Neuronal stem cell (in vitro differentiated cells): ENCODE data around the gene DPM3.

ENCODE experiments used
- DNase-seq: peaks from one replicate; pipeline ENCODE4 v3.0.0-alpha.2; 2013; ENCODE audit warnings: low spot score
- H2AFZ ChIP-seq: one replicate; pipeline ENCODE4 v1.6.1; 2013; ENCODE audit warnings: mild to moderate bottlenecking, low read length, inconsistent platforms
- H2AK5ac ChIP-seq: 2 replicates; pipeline ENCODE4 v1.6.1; 2013; ENCODE audit warnings: low read depth, mild to moderate bottlenecking, inconsistent platforms, low read length, moderate library complexity, mixed read lengths
- H2BK120ac ChIP-seq: 2 replicates; pipeline ENCODE4 v1.6.1; 2013; ENCODE audit warnings: low read depth, mild to moderate bottlenecking, inconsistent platforms, low read length, moderate library complexity, mixed read lengths
- H2BK12ac ChIP-seq: one replicate; pipeline ENCODE4 v1.6.1; 2013; ENCODE audit warnings: low read length, inconsistent platforms
- H2BK15ac ChIP-seq: 2 replicates; pipeline ENCODE4 v1.6.1; 2013; ENCODE audit warnings: mild to moderate bottlenecking, low read length, inconsistent platforms, mixed read lengths
- H2BK5ac ChIP-seq: one replicate; pipeline ENCODE4 v1.6.1; 2013; ENCODE audit warnings: inconsistent platforms, mild to moderate bottlenecking, low read length, moderate library complexity
- H3K14ac ChIP-seq: one replicate; pipeline ENCODE4 v1.6.1; 2013; ENCODE audit warnings: low read length, inconsistent platforms
- H3K18ac ChIP-seq: 2 replicates; pipeline ENCODE4 v1.6.1; 2013; ENCODE audit warnings: low read length, inconsistent platforms
- H3K23ac ChIP-seq: 2 replicates; pipeline ENCODE4 v1.6.1; 2013; ENCODE audit warnings: low read depth, mild to moderate bottlenecking, mixed read lengths, low read length, inconsistent platforms; ENCODE audit not compliant: poor library complexity
- H3K27ac ChIP-seq: replicated peaks from 3 replicates; pipeline ENCODE4 v1.5.1; 2013; ENCODE audit warnings: low read length, inconsistent platforms
- H3K27me3 ChIP-seq, 3 experiments: 2 replicates each; pipeline ENCODE4 v1.6.1; 2013; ENCODE audit warnings: low read length in 3 of 3, mild to moderate bottlenecking in 2 of 3, inconsistent platforms in 1 of 3, low read depth in 1 of 3, mixed read lengths in 1 of 3, moderate library complexity in 1 of 3; ENCODE audit not compliant: control insufficient read depth in 3 of 3, insufficient read depth in 3 of 3
- H3K36me3 ChIP-seq, 2 donors: replicated peaks in 1 of 2; 2 replicates each; pipeline ENCODE4 v1.6.1; 2013; ENCODE audit warnings: low read length in 2 of 2; ENCODE audit not compliant: control insufficient read depth in 2 of 2, insufficient read depth in 2 of 2
- H3K4ac ChIP-seq: 2 replicates; pipeline ENCODE4 v1.6.1; 2013; ENCODE audit warnings: inconsistent platforms, mild to moderate bottlenecking, low read length, moderate library complexity
- H3K4me1 ChIP-seq, 2 donors: 1 replicate in 1 of 2; 2 replicates in 1 of 2; pipeline ENCODE4 v1.6.1; 2013; ENCODE audit warnings: low read length in 2 of 2, low read depth in 1 of 2; ENCODE audit not compliant: control insufficient read depth in 2 of 2, insufficient read depth in 1 of 2
- H3K4me2 ChIP-seq: one replicate; pipeline ENCODE4 v1.6.1; 2013; ENCODE audit warnings: mild to moderate bottlenecking, low read length, inconsistent platforms; ENCODE audit not compliant: insufficient read depth, poor library complexity, severe bottlenecking
- H3K4me3 ChIP-seq, 2 donors: 2 replicates each; pipeline ENCODE4 v1.5.1; 2013; ENCODE audit warnings: low read length in 2 of 2, mild to moderate bottlenecking in 2 of 2, inconsistent platforms in 1 of 2, moderate library complexity in 1 of 2
- H3K79me1 ChIP-seq: one replicate; pipeline ENCODE4 v1.6.1; 2013; ENCODE audit warnings: low read depth, mild to moderate bottlenecking, inconsistent platforms, low read length, moderate library complexity
- H3K9ac ChIP-seq: one replicate; pipeline ENCODE4 v1.6.1; 2013; ENCODE audit warnings: mild to moderate bottlenecking, low read depth, low read length, inconsistent platforms; ENCODE audit not compliant: poor library complexity
- H3K9me3 ChIP-seq, 2 donors: replicated peaks in 1 of 2; 2 replicates each; pipeline versions ENCODE3 to v1.6.1; 2013; ENCODE audit warnings: low read length in 2 of 2, mild to moderate bottlenecking in 2 of 2, inconsistent platforms in 1 of 2, low read depth in 1 of 2, mixed read lengths in 1 of 2, moderate library complexity in 1 of 2; ENCODE audit not compliant: control insufficient read depth in 2 of 2, insufficient read depth in 1 of 2
- H4K8ac ChIP-seq: one replicate; pipeline ENCODE4 v1.6.1; 2013; ENCODE audit warnings: low read depth, mild to moderate bottlenecking, inconsistent platforms, low read length, moderate library complexity
- H4K91ac ChIP-seq: one replicate; pipeline ENCODE4 v1.6.1; 2013; ENCODE audit warnings: low read length, low read depth, mild to moderate bottlenecking, inconsistent platforms; ENCODE audit not compliant: poor library complexity
- WGBS, 2 donors: extraction: QIAGEN DNeasy Blood & Tissue Kit; methylation state at CpG; one replicate each; pipeline ENCODE4 v1.1.7; 2013; ENCODE audit warnings: missing lambda C conversion rate in 2 of 2, mixed read lengths in 1 of 2; ENCODE audit not compliant: insufficient read length in 2 of 2, insufficient replicate concordance in 1 of 2; ENCODE audit errors: extremely low coverage in 2 of 2; 5-methylcytosine and 5-hydroxymethylcytosine counted together

The DPM3 gene

DNA sequence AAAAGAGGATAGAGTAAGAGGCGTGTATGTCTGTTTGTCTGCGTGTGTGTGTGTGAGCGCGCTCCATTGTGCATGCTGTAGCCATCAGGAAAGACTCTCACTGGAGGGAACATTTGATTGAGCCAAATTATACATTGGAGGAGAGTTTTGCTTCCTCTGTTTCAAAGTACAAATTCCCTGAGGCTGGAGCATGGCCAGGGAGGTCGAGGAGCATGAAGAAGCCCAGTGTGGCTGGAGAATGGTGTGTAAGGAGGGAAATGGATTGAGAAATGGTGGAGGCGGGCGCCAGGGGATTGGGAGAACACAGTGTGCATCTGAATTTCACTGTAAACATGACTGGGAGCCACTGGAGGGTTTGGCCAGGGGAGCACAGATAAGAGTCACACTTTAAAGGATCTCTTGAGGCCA lies 34.7 kb downstream of the DPM3 start:
- Histone ChIP-seq H2BK12ac (no peak overlapping the region), H2BK5ac (no peak overlapping the region), H3K9ac (no peak overlapping the region), H3K9me3 (no peaks in the 10 kb centered on the region), H3K36me3 (no peaks in the 10 kb centered on the region), H3K4me1 (no peaks in the 10 kb centered on the region), H2AFZ (no peak overlapping the region), H2BK120ac (no peak overlapping the region), H3K23ac (no peak overlapping the region), H3K27me3 (peaks cover 0 to 44% (median 0%) of the 10 kb centered on the region in 3 experiments), H4K91ac (no peak overlapping the region), H3K4ac (no peak overlapping the region), H4K8ac (no peak overlapping the region), H3K27ac (no peak overlapping the region), H3K4me3 (no peak overlapping the region), H3K4me2 (no peak overlapping the region), H3K18ac (no peak overlapping the region), H2AK5ac (no peak overlapping the region), H2BK15ac (no peak overlapping the region), H3K79me1 (no peaks in the 10 kb centered on the region), H3K14ac (no peak overlapping the region)
- no peak for DNase-seq
- WGBS, 2 donors: no CpG with 5 or more reads among the region's 7 CpGs

GRCh38 chr1:155104605-155105534 lies 35.5 kb downstream of the DPM3 start:
- no peak overlapping the region for H3K14ac ChIP-seq
- no CpG with 5 or more reads among the region's 7 CpGs for WGBS, 2 donors
- no peak overlapping the region for H3K4me3 ChIP-seq

DNA sequence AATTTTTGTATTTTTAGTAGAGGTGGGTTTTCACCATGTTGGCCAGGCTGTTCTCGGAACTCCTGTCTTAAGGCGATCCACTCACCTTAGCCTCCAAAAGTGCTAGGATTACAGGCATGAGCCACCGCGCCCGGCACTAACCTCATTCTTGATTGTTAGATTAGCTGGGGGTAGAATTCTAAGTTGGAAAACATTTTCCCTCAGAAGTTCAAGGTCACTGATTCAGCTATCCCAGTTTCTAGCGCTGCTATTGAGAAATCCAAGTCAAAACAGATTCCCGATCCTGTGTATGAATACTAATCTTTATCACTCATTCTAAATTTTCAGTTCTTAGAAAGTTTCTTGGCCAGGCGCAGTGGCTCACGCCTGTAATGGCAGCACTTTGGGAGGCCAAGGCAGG lies 37.0 kb downstream of the DPM3 start:
- Histone ChIP-seq H2BK15ac (no peak overlapping the region), H4K8ac (no peak overlapping the region), H2BK120ac (no peak overlapping the region), H2AFZ (no peak overlapping the region), H3K27me3 (peaks cover 0 to 42% (median 0%) of the 10 kb centered on the region in 3 experiments), H3K9ac (no peak overlapping the region), H3K4me2 (no peak overlapping the region), H3K14ac (no peak overlapping the region), H3K18ac (no peak overlapping the region), H2BK5ac (no peak overlapping the region), H3K9me3 (no peaks in the 10 kb centered on the region), H3K36me3 (no peaks in the 10 kb centered on the region), H2AK5ac (no peak overlapping the region), H3K4me3 (no peak overlapping the region), H4K91ac (no peak overlapping the region), H3K4me1 (no peaks in the 10 kb centered on the region), H3K23ac (no peak overlapping the region), H3K79me1 (no peaks in the 10 kb centered on the region), H3K4ac (no peak overlapping the region), H2BK12ac (no peak overlapping the region), H3K27ac (no peak overlapping the region)
- WGBS, 2 donors: no CpG with 5 or more reads among the region's 9 CpGs
- no peak for DNase-seq

More at GRCh38 chr1:155104605-155105534, 35.5 kb downstream of the DPM3 start:
- Histone ChIP-seq H3K4me1 (no peaks in the 10 kb centered on the region), H2BK120ac (no peak overlapping the region), H3K9ac (no peak overlapping the region), H3K27me3 (peaks cover 0 to 44% (median 0%) of the 10 kb centered on the region in 3 experiments), H2BK15ac (no peak overlapping the region), H2BK12ac (no peak overlapping the region), H3K4ac (no peak overlapping the region), H2AK5ac (no peak overlapping the region), H3K36me3 (no peaks in the 10 kb centered on the region), H3K18ac (no peak overlapping the region), H2AFZ (no peak overlapping the region), H3K79me1 (no peaks in the 10 kb centered on the region), H3K4me2 (no peak overlapping the region), H3K27ac (no peak overlapping the region), H2BK5ac (no peak overlapping the region), H3K23ac (no peak overlapping the region), H4K8ac (no peak overlapping the region), H3K9me3 (no peaks in the 10 kb centered on the region), H4K91ac (no peak overlapping the region)
- DNase-seq: no peak

- no peaks in the 10 kb centered on the region for H3K36me3 ChIP-seq
- H3K4me1 ChIP-seq: peaks cover 0 to under 1% of the 10 kb centered on the region in 2 donors
- no CpG with 5 or more reads among the region's 7 CpGs for WGBS, 2 donors
- H4K91ac ChIP-seq: no peak overlapping the region
- no peak overlapping the region for H3K9ac ChIP-seq
- H3K23ac ChIP-seq: no peak overlapping the region
- H2AFZ ChIP-seq: no peak overlapping the region
- no peak overlapping the region for H3K4me3 ChIP-seq
- no peak overlapping the region for H2BK120ac ChIP-seq
- H2BK5ac ChIP-seq: no peak overlapping the region
- no peak overlapping the region for H4K8ac ChIP-seq
- no peaks in the 10 kb centered on the region for H3K9me3 ChIP-seq
- H2BK12ac ChIP-seq: no peak overlapping the region
- H2BK15ac ChIP-seq: no peak overlapping the region
- H2AK5ac ChIP-seq: no peak overlapping the region
- H3K4me2 ChIP-seq: no peak overlapping the region
- no peak overlapping the region for H3K18ac ChIP-seq
- no peak overlapping the region for H3K14ac ChIP-seq
- H3K27ac ChIP-seq: no peak overlapping the region
- no peaks in the 10 kb centered on the region for H3K79me1 ChIP-seq
- H3K27me3 ChIP-seq: peaks cover 0 to 20% (median 0%) of the 10 kb centered on the region in 3 experiments
- H3K4ac ChIP-seq: no peak overlapping the region
- no peak for DNase-seq
These were observed 41.0 kb downstream of the DPM3 start for GRCh38 chr1:155099331-155099730.
